ENCODE measurements around the gene ZNF433.
"Not testable (repeated sequence)": the region's sequence is repeated elsewhere in the genome, so short reads cannot be mapped to it uniquely, and the experiment has no call there.

ZNF433 gene

DNA sequence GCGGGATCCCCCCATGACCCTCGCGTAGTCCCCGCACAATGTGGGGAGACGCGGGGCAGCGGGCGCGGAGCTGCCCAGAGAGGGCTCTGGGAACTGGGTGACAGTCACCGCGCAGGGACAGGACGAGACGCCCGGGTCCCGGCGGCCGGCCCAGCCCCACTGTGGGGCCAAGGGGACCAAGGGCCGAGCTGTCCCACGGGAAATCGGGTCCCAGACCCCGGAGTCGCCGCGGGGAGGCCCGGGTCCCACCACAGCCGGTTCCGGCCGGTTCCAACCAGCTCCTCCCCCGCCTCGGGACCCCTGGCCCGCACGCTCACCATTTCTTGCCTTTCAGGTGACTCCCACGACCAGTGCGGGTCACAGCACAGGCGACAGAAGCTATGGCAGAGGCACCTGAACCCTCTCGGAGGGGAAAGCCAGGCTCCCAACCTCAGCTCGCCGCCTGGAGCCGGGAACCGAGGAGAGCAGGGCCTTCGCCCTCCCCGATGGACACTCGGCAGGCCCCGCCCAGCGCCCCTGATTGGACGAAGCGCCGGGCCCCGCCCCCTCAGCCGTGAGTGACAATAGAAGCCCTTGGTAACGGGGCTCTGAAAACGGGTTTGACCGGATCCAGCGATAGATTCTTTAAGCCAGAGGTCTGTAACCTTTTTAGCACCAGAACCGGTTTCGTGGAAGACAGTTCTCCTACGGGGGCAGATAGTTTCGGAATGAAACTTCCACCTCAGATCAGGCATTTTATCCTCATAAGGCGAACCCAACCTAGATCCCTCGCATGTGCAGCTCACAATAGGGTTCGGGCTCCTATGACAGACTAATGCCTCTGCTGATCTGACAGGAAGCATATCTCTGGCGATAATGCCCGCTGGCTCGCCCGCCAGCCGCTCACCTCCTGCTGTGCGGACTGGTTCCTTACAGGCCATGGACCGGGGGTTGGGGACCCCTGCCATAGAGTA lies at the start of gene ZNF433:
Gene ZNF433, minus strand, starts transcription at position 460 of the 953 bp plus-strand sequence. Its CDS starts 140 bp downstream, at position 320.
- peaks cover 99% of the 10 kb centered on the region for H3K9me3 ChIP-seq
- no peaks in the 10 kb centered on the region for H4K20me1 ChIP-seq
- H3K4me1 ChIP-seq, result no peaks in the 10 kb centered on the region
- H3K4me2 ChIP-seq, result peak within 1 kb of the TSS; percentile 69
- peaks cover 68% of the 10 kb centered on the region for H3K36me3 ChIP-seq
- H3K9ac ChIP-seq, result peak within 1 kb of the TSS; percentile 67; the same call in 1 of the 2 replicates
- TF ChIP-seq Cebpa-rat (IDR thresholded peaks at IDR 0.05), result no peak
- peaks cover 18% of the 10 kb centered on the region for H3K27me3 ChIP-seq
- 0 out of 2 replicates have a peak within 1 kb of the TSS, but pooled peaks have one; percentile 30 for H3K27ac ChIP-seq
- peak within 1 kb of the TSS; percentile 68 for H3K4me3 ChIP-seq

DNA sequence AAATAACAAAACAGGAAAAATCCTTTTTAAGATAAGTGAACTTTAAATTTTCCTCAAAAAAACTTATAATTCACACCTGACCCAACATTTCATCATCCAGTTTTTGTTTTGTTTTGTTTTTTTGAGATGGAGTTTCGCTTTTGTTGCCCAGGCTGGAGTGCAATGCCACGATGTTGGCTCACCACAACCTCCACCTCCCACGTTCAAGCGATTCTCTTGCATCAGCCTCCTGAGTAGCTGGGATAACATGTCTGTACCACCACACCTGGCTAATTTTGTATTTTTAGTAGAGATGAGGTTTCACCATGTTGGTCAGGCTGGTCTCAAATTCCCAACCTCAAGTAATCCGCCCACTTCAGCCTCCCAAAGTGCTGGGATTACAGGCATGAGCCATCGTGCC lies 47.9 kb upstream of the ZNF433 start:
- Histone ChIP-seq H3K36me3 (peaks cover 60% of the 10 kb centered on the region), H3K9me3 (peaks cover 78% of the 10 kb centered on the region)
- not testable (repeated sequence) for H4K20me1 ChIP-seq, H3K27ac ChIP-seq, H3K27me3 ChIP-seq, H3K4me1 ChIP-seq, H3K4me3 ChIP-seq, H3K4me2 ChIP-seq, H3K9ac ChIP-seq

GRCh38 chr19:12077375-12077774 lies 41.9 kb upstream of the ZNF433 start:
- no peaks in the 10 kb centered on the region; the same call in 1 of the 2 replicates for H3K27me3 ChIP-seq
- peaks cover 100% of the 10 kb centered on the region for H3K9me3 ChIP-seq
- H3K4me3 ChIP-seq, result peak overlapping the region; percentile 43
- peaks cover 92% of the 10 kb centered on the region for H3K36me3 ChIP-seq
- H3K9ac ChIP-seq, result no peak overlapping the region
- H4K20me1 ChIP-seq, result no peaks in the 10 kb centered on the region
- 0 out of 2 replicates have a peak, but pooled peaks cover 8% of the 10 kb centered on the region for H3K4me1 ChIP-seq
- no peak overlapping the region for H3K27ac ChIP-seq
- no peak for TF ChIP-seq Cebpa-rat (IDR thresholded peaks at IDR 0.05)
- H3K4me2 ChIP-seq, result no peak overlapping the region

GRCh38 chr19:12076331-12076730 lies 40.9 kb upstream of the ZNF433 start:
- peaks cover 94% of the 10 kb centered on the region for H3K36me3 ChIP-seq

DNA sequence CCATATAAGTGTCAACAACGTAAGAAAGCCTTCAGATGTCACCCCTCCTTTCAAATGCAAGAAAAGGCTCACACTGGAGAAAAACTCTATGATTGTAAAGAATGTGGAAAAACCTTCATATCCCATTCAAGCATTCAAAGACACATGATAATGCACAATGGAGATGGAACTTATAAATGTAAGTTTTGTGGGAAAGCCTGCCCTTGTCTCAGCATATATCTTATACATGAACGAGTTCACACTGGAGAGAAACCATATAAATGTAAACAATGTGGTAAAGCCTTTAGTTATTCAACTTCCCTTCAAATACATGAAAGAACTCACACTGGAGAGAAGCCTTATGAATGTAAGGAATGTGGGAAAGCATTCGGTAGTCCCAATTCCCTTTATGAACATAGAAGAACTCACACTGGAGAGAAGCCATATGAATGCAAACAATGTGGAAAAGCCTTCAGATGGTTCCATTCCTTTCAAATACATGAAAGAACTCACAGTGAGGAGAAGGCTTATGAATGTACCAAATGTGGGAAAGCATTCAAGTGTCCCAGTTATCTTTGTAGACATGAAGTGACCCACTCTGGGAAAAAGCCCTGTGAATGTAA lies 40.2 kb upstream of the ZNF433 start:
- 0 out of 2 replicates have a peak, but pooled peaks cover 8% of the 10 kb centered on the region for H3K4me1 ChIP-seq
- peaks cover 94% of the 10 kb centered on the region for H3K36me3 ChIP-seq
- peaks cover 100% of the 10 kb centered on the region for H3K9me3 ChIP-seq

More at GRCh38 chr19:12076331-12076730, 40.9 kb upstream of the ZNF433 start:
- H4K20me1 ChIP-seq, H3K9ac ChIP-seq, H3K4me2 ChIP-seq, H3K27me3 ChIP-seq, H3K4me1 ChIP-seq, H3K27ac ChIP-seq: not testable (repeated sequence)
- Histone ChIP-seq H3K4me3 (peak overlapping the region; percentile 43; the same call in 1 of the 2 replicates), H3K9me3 (peaks cover 100% of the 10 kb centered on the region)

GRCh38 chr19:12064590-12065538 lies 29.4 kb upstream of the ZNF433 start, which contains the start of gene ZNF844:
Gene ZNF844, plus strand, starts transcription at chr19:12064731. Its CDS starts 143 bp downstream, at chr19:12064874.
- peak within 1 kb of the TSS; percentile 94 for H3K9ac ChIP-seq
- no peak for TF ChIP-seq Cebpa-rat (IDR thresholded peaks at IDR 0.05)
- peak within 1 kb of the TSS; percentile 90 for H3K4me3 ChIP-seq
- H3K4me2 ChIP-seq, result peak within 1 kb of the TSS; percentile 85
- peaks cover 20% of the 10 kb centered on the region for H3K4me1 ChIP-seq
- peaks cover 30% of the 10 kb centered on the region for H3K36me3 ChIP-seq
- H3K27me3 ChIP-seq, result no peaks in the 10 kb centered on the region
- H3K27ac ChIP-seq, result peak within 1 kb of the TSS; percentile 95
- no peaks in the 10 kb centered on the region for H4K20me1 ChIP-seq
- H3K9me3 ChIP-seq, result peaks cover 42% of the 10 kb centered on the region

More for the DNA sequence above, 40.2 kb upstream of the ZNF433 start:
- H3K27me3 ChIP-seq, result no peaks in the 10 kb centered on the region; the same call in 1 of the 2 replicates
- TF ChIP-seq Cebpa-rat (IDR thresholded peaks at IDR 0.05), result no peak
- no peak overlapping the region for H3K4me2 ChIP-seq
- no peak overlapping the region for H3K27ac ChIP-seq
- H4K20me1 ChIP-seq, result no peaks in the 10 kb centered on the region
- H3K9ac ChIP-seq, result no peak overlapping the region
- H3K4me3 ChIP-seq, result peak overlapping the region; percentile 43; the same call in 1 of the 2 replicates

- Histone ChIP-seq H3K9me3 (0 out of 2 replicates have a peak, but pooled peaks cover 3% of the 10 kb centered on the region), H4K20me1 (no peaks in the 10 kb centered on the region), H3K4me2 (no peak overlapping the region), H3K36me3 (no peaks in the 10 kb centered on the region), H3K4me1 (peaks cover 24% of the 10 kb centered on the region), H3K27me3 (no peaks in the 10 kb centered on the region), H3K27ac (no peak overlapping the region), H3K4me3 (no peak overlapping the region), H3K9ac (no peak overlapping the region)
- TF ChIP-seq Cebpa-rat (IDR thresholded peaks at IDR 0.05), result no peak
Observed at GRCh38 chr19:12055784-12056183, 20.3 kb upstream of the ZNF433 start.

GRCh38 chr19:12052497-12053169 lies 17.2 kb upstream of the ZNF433 start, which contains the start of gene ZNF878:
Gene ZNF878, minus strand, starts transcription at chr19:12052961. Its CDS starts 160 bp downstream, at chr19:12052801.
- peaks cover 28% of the 10 kb centered on the region for H3K36me3 ChIP-seq
- H3K4me2 ChIP-seq, result peak within 1 kb of the TSS; percentile 95
- H4K20me1 ChIP-seq, result no peaks in the 10 kb centered on the region
- peak within 1 kb of the TSS; percentile 89 for H3K4me3 ChIP-seq
- H3K9me3 ChIP-seq, result peaks cover 33% of the 10 kb centered on the region
- H3K27ac ChIP-seq, result peak within 1 kb of the TSS; percentile 78
- TF ChIP-seq Cebpa-rat (IDR thresholded peaks at IDR 0.05), result no peak
- no peaks in the 10 kb centered on the region for H3K27me3 ChIP-seq
- H3K9ac ChIP-seq, result peak within 1 kb of the TSS; percentile 84
- H3K4me1 ChIP-seq, result peaks cover 10% of the 10 kb centered on the region

Data from BLaER1 (cell line).